Measurements from ENCODE around the gene WWOX.

The WWOX gene

DNA sequence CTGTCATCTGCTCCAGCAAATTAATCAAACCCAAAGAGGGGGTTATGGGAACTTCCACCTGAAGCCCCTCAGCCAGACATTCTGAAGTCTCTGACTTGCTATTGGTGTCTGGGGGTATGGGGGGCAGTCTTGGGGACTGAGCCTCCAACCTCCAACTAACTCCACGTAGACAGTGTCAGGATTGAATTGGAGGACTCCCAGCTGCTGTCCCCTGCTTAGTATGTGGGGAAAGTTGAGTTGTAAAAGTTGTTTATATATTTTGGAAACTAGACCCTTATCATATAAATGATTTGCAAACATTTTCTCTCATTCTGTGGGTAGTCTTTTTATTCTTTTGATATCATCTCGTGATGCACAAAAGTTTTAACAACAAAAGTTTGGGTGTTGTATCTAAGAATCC, 689.2 kb downstream of the WWOX start:
- TF ChIP-seq FOXP2 (optimal IDR thresholded peaks at IDR 0.05; ENCODE audit: control extremely low read depth, extremely low read length, insufficient read depth) (no peak), EZH2 (IDR thresholded peaks at IDR 0.05) (no peak), POLR2AphosphoS5 (IDR thresholded peaks at IDR 0.05; ENCODE audit: borderline replicate concordance, low read depth, low read length) (no peak)
- H3K9me3 ChIP-seq (ENCODE audit: low read depth, low read length) = no peaks in the 10 kb centered on the region
- DNase-seq (ENCODE audit: low read depth, low spot score) = no peak
- no peak overlapping the region for H3K9ac ChIP-seq (ENCODE audit: insufficient read length)
- no peaks in the 10 kb centered on the region for H3K36me3 ChIP-seq (ENCODE audit: insufficient read depth, low read length)
- no peak overlapping the region for H3K27ac ChIP-seq
- H3K4me3 ChIP-seq = no peak overlapping the region

DNA sequence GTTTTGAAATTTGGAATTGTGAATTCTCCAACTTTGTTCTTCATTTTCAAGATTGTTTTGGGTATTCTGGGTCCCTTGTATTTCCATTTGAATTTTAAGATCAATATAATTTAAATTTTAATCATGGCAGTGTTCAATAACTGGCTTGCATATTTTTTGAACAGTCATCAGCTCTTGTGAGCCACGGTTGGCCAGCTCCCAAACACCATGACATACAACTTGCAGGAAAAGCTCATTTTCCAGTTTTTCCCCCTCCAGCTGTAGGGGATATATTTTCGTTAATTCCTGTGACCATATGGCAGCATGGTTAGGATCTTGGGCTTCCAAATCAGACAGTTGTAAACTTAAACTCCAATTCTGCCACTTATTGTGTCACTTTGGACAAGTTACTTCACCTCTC, 690.1 kb downstream of the WWOX start:
- Histone ChIP-seq H3K36me3 (ENCODE audit: insufficient read depth, low read length) (no peaks in the 10 kb centered on the region), H3K27ac (no peak overlapping the region), H3K9me3 (ENCODE audit: low read depth, low read length) (no peaks in the 10 kb centered on the region), H3K4me3 (no peak overlapping the region), H3K9ac (ENCODE audit: insufficient read length) (no peak overlapping the region)
- no peak for DNase-seq (ENCODE audit: low read depth, low spot score)
- TF ChIP-seq EZH2 (IDR thresholded peaks at IDR 0.05) (no peak), POLR2AphosphoS5 (IDR thresholded peaks at IDR 0.05; ENCODE audit: borderline replicate concordance, low read depth, low read length) (no peak), FOXP2 (optimal IDR thresholded peaks at IDR 0.05; ENCODE audit: control extremely low read depth, extremely low read length, insufficient read depth) (no peak)

DNA sequence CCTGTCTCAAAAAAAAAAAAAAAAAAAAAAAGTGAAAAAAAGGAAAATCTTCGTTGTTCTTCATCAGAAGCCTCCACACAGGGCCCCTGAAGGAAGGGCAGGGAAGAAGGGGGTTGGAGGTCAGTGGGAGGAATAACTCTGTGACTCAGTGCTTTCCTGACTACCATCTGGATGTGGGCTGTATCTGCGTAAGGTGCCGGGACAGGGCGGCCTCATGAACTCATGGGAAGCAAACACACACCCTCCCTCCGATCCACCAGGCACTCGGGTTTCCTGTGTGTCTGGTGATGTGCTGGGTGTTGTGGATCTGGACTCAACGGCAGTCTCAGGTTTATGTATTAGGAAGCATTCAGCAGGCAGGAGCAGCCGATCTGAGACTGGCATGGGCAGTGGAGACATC, 691.6 kb downstream of the WWOX start:
- TF ChIP-seq FOXP2 (optimal IDR thresholded peaks at IDR 0.05; ENCODE audit: control extremely low read depth, extremely low read length, insufficient read depth) (no peak), POLR2AphosphoS5 (IDR thresholded peaks at IDR 0.05; ENCODE audit: borderline replicate concordance, low read depth, low read length) (no peak), EZH2 (IDR thresholded peaks at IDR 0.05) (no peak)
- H3K9me3 ChIP-seq (ENCODE audit: low read depth, low read length) = no peaks in the 10 kb centered on the region
- H3K27ac ChIP-seq = no peak overlapping the region
- no peak for DNase-seq (ENCODE audit: low read depth, low spot score)
- no peak overlapping the region for H3K9ac ChIP-seq (ENCODE audit: insufficient read length)
- H3K4me3 ChIP-seq = no peak overlapping the region
- H3K36me3 ChIP-seq (ENCODE audit: insufficient read depth, low read length) = no peaks in the 10 kb centered on the region

- H3K27ac ChIP-seq = no peak overlapping the region
- H3K9ac ChIP-seq (ENCODE audit: insufficient read length) = no peak overlapping the region
- no peak overlapping the region for H3K4me3 ChIP-seq
- H3K36me3 ChIP-seq (ENCODE audit: insufficient read depth, low read length) = no peaks in the 10 kb centered on the region
- TF ChIP-seq FOXP2 (optimal IDR thresholded peaks at IDR 0.05; ENCODE audit: control extremely low read depth, extremely low read length, insufficient read depth) (no peak), EZH2 (IDR thresholded peaks at IDR 0.05) (no peak), POLR2AphosphoS5 (IDR thresholded peaks at IDR 0.05; ENCODE audit: borderline replicate concordance, low read depth, low read length) (no peak)
- no peaks in the 10 kb centered on the region for H3K9me3 ChIP-seq (ENCODE audit: low read depth, low read length)
- DNase-seq (ENCODE audit: low read depth, low spot score) = no peak
Observed at GRCh38 chr16:78791926-78792325, 692.5 kb downstream of the WWOX start.

- no peak for TF ChIP-seq EZH2 (IDR thresholded peaks at IDR 0.05)
- H3K4me3 ChIP-seq = no peak overlapping the region
- H3K27ac ChIP-seq = no peak overlapping the region
- no peak overlapping the region for H3K9ac ChIP-seq (ENCODE audit: insufficient read length)
- DNase-seq (ENCODE audit: low read depth, low spot score) = no peak
- no peaks in the 10 kb centered on the region for H3K9me3 ChIP-seq (ENCODE audit: low read depth, low read length)
- no peaks in the 10 kb centered on the region for H3K36me3 ChIP-seq (ENCODE audit: insufficient read depth, low read length)
Observed at GRCh38 chr16:78792952-78793351, 693.5 kb downstream of the WWOX start.

GRCh38 chr16:78794581-78795250, 695.3 kb downstream of the WWOX start:
- Histone ChIP-seq H3K36me3 (ENCODE audit: insufficient read depth, low read length) (no peaks in the 10 kb centered on the region), H3K4me3 (no peak overlapping the region), H3K9me3 (ENCODE audit: low read depth, low read length) (no peaks in the 10 kb centered on the region), H3K9ac (ENCODE audit: insufficient read length) (no peak overlapping the region), H3K27ac (no peak overlapping the region)
- TF ChIP-seq FOXP2 (optimal IDR thresholded peaks at IDR 0.05; ENCODE audit: control extremely low read depth, extremely low read length, insufficient read depth) (no peak), POLR2AphosphoS5 (IDR thresholded peaks at IDR 0.05; ENCODE audit: borderline replicate concordance, low read depth, low read length) (no peak), EZH2 (IDR thresholded peaks at IDR 0.05) (no peak)
- DNase-seq (ENCODE audit: low read depth, low spot score) = no peak

DNA sequence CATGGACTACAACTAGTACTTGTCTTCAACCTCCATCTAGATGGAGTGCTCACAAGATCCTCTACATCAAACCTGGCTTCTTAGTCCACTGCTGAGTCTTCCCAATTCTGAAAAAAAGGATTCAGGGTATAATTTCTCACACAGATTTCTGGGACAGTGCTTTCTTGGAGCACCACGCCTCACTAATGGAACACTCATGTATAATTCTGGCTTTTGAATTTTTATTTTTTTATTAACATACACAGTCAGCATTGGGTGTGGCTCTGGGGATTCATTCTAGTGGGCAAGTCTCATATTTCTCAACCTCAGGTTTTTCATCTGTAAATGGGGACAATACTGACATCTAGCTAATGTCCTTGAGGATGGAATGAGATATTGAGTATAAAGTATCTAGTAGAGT, 696.0 kb downstream of the WWOX start:
- no peak overlapping the region for H3K27ac ChIP-seq
- TF ChIP-seq EZH2 (IDR thresholded peaks at IDR 0.05) = no peak
- TF ChIP-seq FOXP2 (optimal IDR thresholded peaks at IDR 0.05; ENCODE audit: control extremely low read depth, extremely low read length, insufficient read depth) = no peak
- no peak for TF ChIP-seq POLR2AphosphoS5 (IDR thresholded peaks at IDR 0.05; ENCODE audit: borderline replicate concordance, low read depth, low read length)
- H3K4me3 ChIP-seq = no peak overlapping the region
- H3K9me3 ChIP-seq (ENCODE audit: low read depth, low read length) = no peaks in the 10 kb centered on the region
- no peak overlapping the region for H3K9ac ChIP-seq (ENCODE audit: insufficient read length)
- no peak for DNase-seq (ENCODE audit: low read depth, low spot score)
- no peaks in the 10 kb centered on the region for H3K36me3 ChIP-seq (ENCODE audit: insufficient read depth, low read length)

DNA sequence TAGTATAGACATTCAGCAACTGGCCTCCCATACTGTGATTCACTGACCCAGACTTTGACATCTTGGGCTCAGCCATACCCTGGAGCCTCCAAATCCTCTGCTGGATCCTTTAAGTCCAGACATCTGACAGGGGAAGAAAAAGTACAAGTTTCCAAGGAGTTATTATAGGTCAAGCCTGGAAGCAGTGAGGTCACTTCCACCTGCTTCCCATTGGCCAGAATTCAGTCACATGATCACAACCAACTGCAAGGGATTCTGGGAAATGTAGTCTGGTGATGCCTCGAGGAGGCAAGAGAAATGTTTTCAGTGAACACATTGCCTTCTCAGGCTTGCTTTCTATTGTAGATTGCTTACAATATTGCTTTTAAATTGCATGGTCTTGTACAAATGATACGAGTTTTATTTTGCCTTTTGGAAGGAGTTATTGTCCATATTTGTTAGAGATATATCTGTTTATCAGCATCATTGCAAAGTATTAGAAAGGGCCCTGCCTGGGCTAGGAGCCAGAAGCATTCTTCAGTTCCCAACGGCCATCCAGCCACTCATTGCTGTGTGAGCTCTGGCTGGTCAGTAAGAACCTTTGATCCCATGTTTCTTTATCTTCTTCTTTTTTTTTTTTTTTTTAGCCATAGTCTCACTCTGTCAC, 696.9 kb downstream of the WWOX start:
- no peak for DNase-seq (ENCODE audit: low read depth, low spot score)
- Histone ChIP-seq H3K36me3 (ENCODE audit: insufficient read depth, low read length) (no peaks in the 10 kb centered on the region), H3K27ac (no peak overlapping the region), H3K9ac (ENCODE audit: insufficient read length) (no peak overlapping the region), H3K9me3 (ENCODE audit: low read depth, low read length) (no peaks in the 10 kb centered on the region), H3K4me3 (no peak overlapping the region)
- TF ChIP-seq POLR2AphosphoS5 (IDR thresholded peaks at IDR 0.05; ENCODE audit: borderline replicate concordance, low read depth, low read length) = no peak
- no peak for TF ChIP-seq FOXP2 (optimal IDR thresholded peaks at IDR 0.05; ENCODE audit: control extremely low read depth, extremely low read length, insufficient read depth)
- no peak for TF ChIP-seq EZH2 (IDR thresholded peaks at IDR 0.05)

- no peaks in the 10 kb centered on the region for H3K36me3 ChIP-seq (ENCODE audit: insufficient read depth, low read length)
- TF ChIP-seq EZH2 (IDR thresholded peaks at IDR 0.05) (no peak), POLR2AphosphoS5 (IDR thresholded peaks at IDR 0.05; ENCODE audit: borderline replicate concordance, low read depth, low read length) (no peak), FOXP2 (optimal IDR thresholded peaks at IDR 0.05; ENCODE audit: control extremely low read depth, extremely low read length, insufficient read depth) (no peak)
- H3K27ac ChIP-seq = no peak overlapping the region
Observed at GRCh38 chr16:78799429-78799828, 700.0 kb downstream of the WWOX start.

More at GRCh38 chr16:78799429-78799828, 700.0 kb downstream of the WWOX start:
- no peak overlapping the region for H3K9ac ChIP-seq (ENCODE audit: insufficient read length)
- H3K9me3 ChIP-seq (ENCODE audit: low read depth, low read length) = no peaks in the 10 kb centered on the region
- no peak for DNase-seq (ENCODE audit: low read depth, low spot score)
- H3K4me3 ChIP-seq = no peak overlapping the region

All from SK-N-MC (cell line).